Measurements from ENCODE around the gene NLGN4Y. TPM values are rescaled to one million over a fixed set of nuclear protein-coding genes. Genes with fewer than 3 reads are reported as not detected.

Gene NLGN4Y
- total RNA-seq, 1 experiment from 2014 or later, result not detected

DNA sequence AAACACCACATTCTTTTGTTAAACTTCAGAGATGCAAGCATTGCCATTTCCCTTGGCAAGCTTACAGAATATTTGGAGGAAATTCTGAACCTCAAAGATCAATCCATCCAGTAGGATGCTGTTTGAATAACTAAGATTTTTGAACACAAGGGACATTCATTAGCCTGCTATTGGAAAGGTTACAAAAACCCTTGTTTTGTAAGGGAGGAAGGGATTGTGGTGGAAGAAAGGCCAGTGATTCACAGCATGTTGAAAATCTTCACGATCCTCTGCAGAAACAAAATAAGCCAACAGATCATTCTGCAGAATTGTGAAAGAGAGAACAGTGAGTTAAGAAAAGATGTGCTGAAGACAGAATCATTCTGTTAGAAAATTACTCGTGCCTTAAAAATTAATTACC lies 297.9 kb downstream of the NLGN4Y start:
- TF ChIP-seq, protein P1, sequence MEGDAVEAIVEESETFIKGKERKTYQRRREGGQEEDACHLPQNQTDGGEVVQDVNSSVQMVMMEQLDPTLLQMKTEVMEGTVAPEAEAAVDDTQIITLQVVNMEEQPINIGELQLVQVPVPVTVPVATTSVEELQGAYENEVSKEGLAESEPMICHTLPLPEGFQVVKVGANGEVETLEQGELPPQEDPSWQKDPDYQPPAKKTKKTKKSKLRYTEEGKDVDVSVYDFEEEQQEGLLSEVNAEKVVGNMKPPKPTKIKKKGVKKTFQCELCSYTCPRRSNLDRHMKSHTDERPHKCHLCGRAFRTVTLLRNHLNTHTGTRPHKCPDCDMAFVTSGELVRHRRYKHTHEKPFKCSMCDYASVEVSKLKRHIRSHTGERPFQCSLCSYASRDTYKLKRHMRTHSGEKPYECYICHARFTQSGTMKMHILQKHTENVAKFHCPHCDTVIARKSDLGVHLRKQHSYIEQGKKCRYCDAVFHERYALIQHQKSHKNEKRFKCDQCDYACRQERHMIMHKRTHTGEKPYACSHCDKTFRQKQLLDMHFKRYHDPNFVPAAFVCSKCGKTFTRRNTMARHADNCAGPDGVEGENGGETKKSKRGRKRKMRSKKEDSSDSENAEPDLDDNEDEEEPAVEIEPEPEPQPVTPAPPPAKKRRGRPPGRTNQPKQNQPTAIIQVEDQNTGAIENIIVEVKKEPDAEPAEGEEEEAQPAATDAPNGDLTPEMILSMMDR (conservative IDR thresholded peaks at IDR 0.05), result no peak
- H3K27ac ChIP-seq (ENCODE audit: insufficient read length, low read depth, low read length), result no peak overlapping the region
- Mint-ChIP-seq H3K27ac (no peak overlapping the region), H3K36me3 (ENCODE audit: insufficient read depth in 1 of 3, low read depth in 3 of 3) (no peaks in the 10 kb centered on the region), H3K4me1 (no peaks in the 10 kb centered on the region), H3K27me3 (ENCODE audit: low read depth) (no peaks in the 10 kb centered on the region), H3K4me3 (no peak overlapping the region), H3K9me3 (no peaks in the 10 kb centered on the region)
- H3K9ac ChIP-seq (ENCODE audit: extremely low read depth, insufficient read length, low read length), result no peak overlapping the region
- H4K20me1 ChIP-seq (ENCODE audit: control insufficient read depth, insufficient read depth, insufficient read length), result no peaks in the 10 kb centered on the region
- no peak overlapping the region for H2BK12ac ChIP-seq (ENCODE audit: insufficient read length, low read depth, low read length)
- no peak overlapping the region for H4K91ac ChIP-seq (ENCODE audit: insufficient read length, low read depth, low read length)
- H3K4ac ChIP-seq (ENCODE audit: low read depth, low read length), result no peak overlapping the region
- no peak overlapping the region for H2BK15ac ChIP-seq (ENCODE audit: low read depth, low read length)
- H3K23ac ChIP-seq (ENCODE audit: insufficient read length, low read depth, low read length), result no peak overlapping the region
- no peak overlapping the region for H2BK5ac ChIP-seq (ENCODE audit: insufficient read length, low read length)
- no peaks in the 10 kb centered on the region for H3K79me2 ChIP-seq (ENCODE audit: insufficient read depth, low read length)
- no peak overlapping the region for H3K14ac ChIP-seq (ENCODE audit: insufficient read depth, low read length)
- no peak overlapping the region for H3K56ac ChIP-seq (ENCODE audit: insufficient read length, low read depth, low read length)
- H4K8ac ChIP-seq (replicated peaks; ENCODE audit: insufficient read length, low read depth, low read length), result no peak overlapping the region
- no peak overlapping the region for H3K18ac ChIP-seq (ENCODE audit: insufficient read length, low read depth, low read length)
- no peak overlapping the region for H4K5ac ChIP-seq (ENCODE audit: insufficient read length, low read depth, low read length)
- no peak overlapping the region for H3K4me2 ChIP-seq (ENCODE audit: insufficient read depth, insufficient read length, low read length)
- WGBS (ENCODE audit: extremely low coverage, insufficient read length, low lambda C conversion rate), result no CpG with 5 or more reads among the region's 2 CpGs
- no peak overlapping the region for H2BK20ac ChIP-seq (ENCODE audit: low read depth, low read length, poor library complexity, severe bottlenecking)
- no peak for DNase-seq
- H3K79me1 ChIP-seq (ENCODE audit: insufficient read depth, low read depth, low read length, poor library complexity, severe bottlenecking), result no peaks in the 10 kb centered on the region
- H3K4me1 ChIP-seq (ENCODE audit: insufficient read depth, low read length), result no peaks in the 10 kb centered on the region
- H3K27me3 ChIP-seq (ENCODE audit: insufficient read depth, low read length), result no peaks in the 10 kb centered on the region
- H3T11ph ChIP-seq (ENCODE audit: low read length), result no peak overlapping the region
- no peaks in the 10 kb centered on the region for H3K9me3 ChIP-seq (ENCODE audit: control insufficient read depth, low read depth, low read length)
- no peak overlapping the region for H2AK5ac ChIP-seq (ENCODE audit: insufficient read length, low read length)
- no peak overlapping the region for H2BK120ac ChIP-seq (ENCODE audit: low read depth, low read length, poor library complexity, severe bottlenecking)
- H2AFZ ChIP-seq (ENCODE audit: low read length), result no peak overlapping the region
- H3K23me2 ChIP-seq (ENCODE audit: insufficient read length, low read depth, low read length, poor library complexity, severe bottlenecking), result no peaks in the 10 kb centered on the region

Data from H9 (cell line).